Neuronal stem cell (in vitro differentiated cells): ENCODE measurements around the gene TMEM181.

ENCODE experiments used
- DNase-seq: peaks from one replicate; pipeline ENCODE4 v3.0.0-alpha.2; 2013; ENCODE audit warnings: low spot score
- H2AFZ ChIP-seq: one replicate; pipeline ENCODE4 v1.6.1; 2013; ENCODE audit warnings: mild to moderate bottlenecking, low read length, inconsistent platforms
- H2AK5ac ChIP-seq: 2 replicates; pipeline ENCODE4 v1.6.1; 2013; ENCODE audit warnings: low read depth, mild to moderate bottlenecking, inconsistent platforms, low read length, moderate library complexity, mixed read lengths
- H2BK120ac ChIP-seq: 2 replicates; pipeline ENCODE4 v1.6.1; 2013; ENCODE audit warnings: low read depth, mild to moderate bottlenecking, inconsistent platforms, low read length, moderate library complexity, mixed read lengths
- H2BK12ac ChIP-seq: one replicate; pipeline ENCODE4 v1.6.1; 2013; ENCODE audit warnings: low read length, inconsistent platforms
- H2BK15ac ChIP-seq: 2 replicates; pipeline ENCODE4 v1.6.1; 2013; ENCODE audit warnings: mild to moderate bottlenecking, low read length, inconsistent platforms, mixed read lengths
- H2BK5ac ChIP-seq: one replicate; pipeline ENCODE4 v1.6.1; 2013; ENCODE audit warnings: inconsistent platforms, mild to moderate bottlenecking, low read length, moderate library complexity
- H3K14ac ChIP-seq: one replicate; pipeline ENCODE4 v1.6.1; 2013; ENCODE audit warnings: low read length, inconsistent platforms
- H3K18ac ChIP-seq: 2 replicates; pipeline ENCODE4 v1.6.1; 2013; ENCODE audit warnings: low read length, inconsistent platforms
- H3K23ac ChIP-seq: 2 replicates; pipeline ENCODE4 v1.6.1; 2013; ENCODE audit warnings: low read depth, mild to moderate bottlenecking, mixed read lengths, low read length, inconsistent platforms; ENCODE audit not compliant: poor library complexity
- H3K27ac ChIP-seq: replicated peaks from 3 replicates; pipeline ENCODE4 v1.5.1; 2013; ENCODE audit warnings: low read length, inconsistent platforms
- H3K27me3 ChIP-seq, 3 experiments: 2 replicates each; pipeline ENCODE4 v1.6.1; 2013; ENCODE audit warnings: low read length in 3 of 3, mild to moderate bottlenecking in 2 of 3, inconsistent platforms in 1 of 3, low read depth in 1 of 3, mixed read lengths in 1 of 3, moderate library complexity in 1 of 3; ENCODE audit not compliant: control insufficient read depth in 3 of 3, insufficient read depth in 3 of 3
- H3K36me3 ChIP-seq, 2 donors: replicated peaks in 1 of 2; 2 replicates each; pipeline ENCODE4 v1.6.1; 2013; ENCODE audit warnings: low read length in 2 of 2; ENCODE audit not compliant: control insufficient read depth in 2 of 2, insufficient read depth in 2 of 2
- H3K4ac ChIP-seq: 2 replicates; pipeline ENCODE4 v1.6.1; 2013; ENCODE audit warnings: inconsistent platforms, mild to moderate bottlenecking, low read length, moderate library complexity
- H3K4me1 ChIP-seq, 2 donors: 1 replicate in 1 of 2; 2 replicates in 1 of 2; pipeline ENCODE4 v1.6.1; 2013; ENCODE audit warnings: low read length in 2 of 2, low read depth in 1 of 2; ENCODE audit not compliant: control insufficient read depth in 2 of 2, insufficient read depth in 1 of 2
- H3K4me2 ChIP-seq: one replicate; pipeline ENCODE4 v1.6.1; 2013; ENCODE audit warnings: mild to moderate bottlenecking, low read length, inconsistent platforms; ENCODE audit not compliant: insufficient read depth, poor library complexity, severe bottlenecking
- H3K4me3 ChIP-seq, 2 donors: 2 replicates each; pipeline ENCODE4 v1.5.1; 2013; ENCODE audit warnings: low read length in 2 of 2, mild to moderate bottlenecking in 2 of 2, inconsistent platforms in 1 of 2, moderate library complexity in 1 of 2
- H3K79me1 ChIP-seq: one replicate; pipeline ENCODE4 v1.6.1; 2013; ENCODE audit warnings: low read depth, mild to moderate bottlenecking, inconsistent platforms, low read length, moderate library complexity
- H3K9ac ChIP-seq: one replicate; pipeline ENCODE4 v1.6.1; 2013; ENCODE audit warnings: mild to moderate bottlenecking, low read depth, low read length, inconsistent platforms; ENCODE audit not compliant: poor library complexity
- H3K9me3 ChIP-seq, 2 donors: replicated peaks in 1 of 2; 2 replicates each; pipeline versions ENCODE3 to v1.6.1; 2013; ENCODE audit warnings: low read length in 2 of 2, mild to moderate bottlenecking in 2 of 2, inconsistent platforms in 1 of 2, low read depth in 1 of 2, mixed read lengths in 1 of 2, moderate library complexity in 1 of 2; ENCODE audit not compliant: control insufficient read depth in 2 of 2, insufficient read depth in 1 of 2
- H4K8ac ChIP-seq: one replicate; pipeline ENCODE4 v1.6.1; 2013; ENCODE audit warnings: low read depth, mild to moderate bottlenecking, inconsistent platforms, low read length, moderate library complexity
- H4K91ac ChIP-seq: one replicate; pipeline ENCODE4 v1.6.1; 2013; ENCODE audit warnings: low read length, low read depth, mild to moderate bottlenecking, inconsistent platforms; ENCODE audit not compliant: poor library complexity
- WGBS, 2 donors: extraction: QIAGEN DNeasy Blood & Tissue Kit; methylation state at CpG; one replicate each; pipeline ENCODE4 v1.1.7; 2013; ENCODE audit warnings: missing lambda C conversion rate in 2 of 2, mixed read lengths in 1 of 2; ENCODE audit not compliant: insufficient read length in 2 of 2, insufficient replicate concordance in 1 of 2; ENCODE audit errors: extremely low coverage in 2 of 2; 5-methylcytosine and 5-hydroxymethylcytosine counted together

The TMEM181 gene

GRCh38 chr6:158634695-158635426, 75.0 kb downstream of the TMEM181 start:
- no peak overlapping the region for H3K4me2 ChIP-seq
- H3K9ac ChIP-seq, result no peak overlapping the region
- H2BK12ac ChIP-seq, result no peak overlapping the region
- H2BK5ac ChIP-seq, result no peak overlapping the region
- no peak overlapping the region for H2AFZ ChIP-seq
- DNase-seq, result no peak
- H3K27me3 ChIP-seq, result no peaks in the 10 kb centered on the region
- H3K4me1 ChIP-seq, result no peaks in the 10 kb centered on the region
- H3K23ac ChIP-seq, result no peak overlapping the region
- WGBS, 2 donors, result no CpG with 5 or more reads among the region's 6 CpGs
- H3K14ac ChIP-seq, result no peak overlapping the region
- H3K27ac ChIP-seq, result no peak overlapping the region
- peaks cover 7 to 89% of the 10 kb centered on the region in 2 donors for H3K36me3 ChIP-seq
- no peak overlapping the region for H3K4ac ChIP-seq
- H2BK120ac ChIP-seq, result no peak overlapping the region
- no peak overlapping the region for H3K4me3 ChIP-seq
- H3K18ac ChIP-seq, result no peak overlapping the region
- no peaks in the 10 kb centered on the region for H3K9me3 ChIP-seq
- no peak overlapping the region for H4K91ac ChIP-seq
- H3K79me1 ChIP-seq, result no peaks in the 10 kb centered on the region
- no peak overlapping the region for H2AK5ac ChIP-seq
- no peak overlapping the region for H4K8ac ChIP-seq
- no peak overlapping the region for H2BK15ac ChIP-seq

DNA sequence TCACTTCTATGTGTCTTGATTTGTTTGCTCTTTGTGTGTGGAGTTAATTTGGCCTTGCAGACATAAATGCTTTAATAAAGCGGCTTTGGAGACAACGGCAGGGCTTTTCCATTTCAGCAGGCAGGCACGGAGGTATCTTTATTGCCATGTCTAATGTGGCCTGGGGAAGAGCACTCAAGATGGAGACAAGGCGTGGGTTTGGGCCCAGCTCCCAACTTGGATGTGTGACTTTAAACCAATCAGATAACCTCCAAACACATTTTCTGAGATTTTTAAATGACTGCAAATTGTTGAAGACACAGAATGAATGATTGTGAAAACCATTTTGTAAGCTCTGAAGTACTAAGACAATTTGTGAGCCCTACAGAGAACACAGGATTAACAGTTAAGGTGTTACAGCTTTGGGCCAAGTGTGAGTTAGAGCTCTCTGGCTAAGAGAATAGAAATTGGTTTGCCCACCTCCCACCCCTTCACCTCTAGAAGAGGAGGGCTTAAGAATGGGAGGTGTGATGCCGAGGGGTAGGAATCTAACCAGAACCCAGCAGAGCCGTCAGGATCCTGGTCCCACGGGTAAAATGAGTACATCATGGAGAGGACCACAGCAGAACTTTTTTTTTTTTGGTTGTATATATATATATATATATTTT, 75.7 kb downstream of the TMEM181 start:
- no peak overlapping the region for H3K27ac ChIP-seq
- H4K91ac ChIP-seq, result no peak overlapping the region
- H2AK5ac ChIP-seq, result no peak overlapping the region
- H3K36me3 ChIP-seq, result peaks cover 7 to 89% of the 10 kb centered on the region in 2 donors
- no peaks in the 10 kb centered on the region for H3K27me3 ChIP-seq
- no peak overlapping the region for H3K14ac ChIP-seq
- H3K9ac ChIP-seq, result no peak overlapping the region
- no peak overlapping the region for H3K18ac ChIP-seq
- no peak overlapping the region for H3K4me2 ChIP-seq
- H3K9me3 ChIP-seq, result no peaks in the 10 kb centered on the region
- no peak overlapping the region for H2BK15ac ChIP-seq
- H4K8ac ChIP-seq, result no peak overlapping the region
- H2BK12ac ChIP-seq, result no peak overlapping the region
- no peak overlapping the region for H3K23ac ChIP-seq
- no peak for DNase-seq
- no CpG with 5 or more reads among the region's 7 CpGs for WGBS, 2 donors
- no peaks in the 10 kb centered on the region for H3K79me1 ChIP-seq
- no peak overlapping the region for H3K4ac ChIP-seq
- no peak overlapping the region for H3K4me3 ChIP-seq
- no peak overlapping the region for H2AFZ ChIP-seq
- no peak overlapping the region for H2BK5ac ChIP-seq
- H2BK120ac ChIP-seq, result no peak overlapping the region
- peaks cover 0 to 5% of the 10 kb centered on the region in 2 donors for H3K4me1 ChIP-seq

DNA sequence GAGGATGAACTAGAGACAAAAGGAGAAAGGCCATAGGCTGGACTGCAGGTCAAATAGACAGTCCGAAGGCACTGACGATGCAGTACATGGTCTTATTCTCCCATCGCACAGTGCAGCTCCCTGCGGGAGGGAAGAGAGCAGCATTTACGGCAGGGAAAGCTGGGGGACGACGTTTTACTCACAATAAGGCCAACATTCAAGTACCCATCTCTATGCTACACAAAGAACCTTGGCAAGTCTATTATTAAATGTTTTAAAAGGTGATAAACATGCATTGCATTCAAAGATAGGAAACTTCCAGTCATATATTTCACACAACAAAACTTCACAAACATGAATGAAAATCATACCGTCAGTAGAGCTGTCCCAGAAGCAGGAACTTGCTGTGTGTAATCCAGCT, 76.9 kb downstream of the TMEM181 start:
- DNase-seq, result no peak
- Histone ChIP-seq H2BK120ac (no peak overlapping the region), H2AFZ (no peak overlapping the region), H2BK12ac (no peak overlapping the region), H3K23ac (no peak overlapping the region), H3K18ac (no peak overlapping the region), H3K4me3 (no peak overlapping the region), H3K27me3 (no peaks in the 10 kb centered on the region), H3K9me3 (no peaks in the 10 kb centered on the region), H3K36me3 (peaks cover 7 to 87% of the 10 kb centered on the region in 2 donors), H3K4me2 (no peak overlapping the region), H2BK15ac (no peak overlapping the region), H3K4ac (no peak overlapping the region), H4K8ac (no peak overlapping the region), H3K4me1 (peaks cover 0 to 5% of the 10 kb centered on the region in 2 donors), H2AK5ac (no peak overlapping the region), H3K14ac (no peak overlapping the region), H2BK5ac (no peak overlapping the region), H3K79me1 (no peaks in the 10 kb centered on the region), H3K27ac (no peak overlapping the region), H3K9ac (no peak overlapping the region), H4K91ac (no peak overlapping the region)
- no CpG with 5 or more reads among the region's 8 CpGs for WGBS, 2 donors

GRCh38 chr6:158638324-158638854, 78.5 kb downstream of the TMEM181 start:
- H3K27me3 ChIP-seq, result no peaks in the 10 kb centered on the region
- H3K9me3 ChIP-seq, result peaks cover 0 to 2% of the 10 kb centered on the region in 2 donors
- H3K4me3 ChIP-seq, result no peak overlapping the region
- H4K91ac ChIP-seq, result no peak overlapping the region
- no CpG with 5 or more reads among the region's 3 CpGs for WGBS, 2 donors
- H3K23ac ChIP-seq, result no peak overlapping the region
- H3K4me2 ChIP-seq, result no peak overlapping the region
- H3K79me1 ChIP-seq, result peaks cover 2% of the 10 kb centered on the region
- peaks cover 5 to 88% of the 10 kb centered on the region in 2 donors for H3K36me3 ChIP-seq
- no peak overlapping the region for H3K14ac ChIP-seq
- H3K9ac ChIP-seq, result no peak overlapping the region
- DNase-seq, result no peak
- no peak overlapping the region for H2BK12ac ChIP-seq
- no peak overlapping the region for H2BK120ac ChIP-seq
- H2BK15ac ChIP-seq, result no peak overlapping the region
- no peak overlapping the region for H3K4ac ChIP-seq
- H4K8ac ChIP-seq, result no peak overlapping the region
- peaks cover 0 to 5% of the 10 kb centered on the region in 2 donors for H3K4me1 ChIP-seq
- no peak overlapping the region for H2BK5ac ChIP-seq
- no peak overlapping the region for H2AFZ ChIP-seq
- H3K27ac ChIP-seq, result no peak overlapping the region
- no peak overlapping the region for H2AK5ac ChIP-seq
- no peak overlapping the region for H3K18ac ChIP-seq
